ENCODE measurements around the gene ATP2B2. TPM values are rescaled to one million over a fixed set of nuclear protein-coding genes. Genes with fewer than 3 reads are reported as not detected.

Gene ATP2B2
- total RNA-seq, 2 experiments from 2014 or later = 0.06 TPM; not detected in 1

GRCh38 chr3:10374311-10374710 lies 131.1 kb downstream of the ATP2B2 start:
- Histone ChIP-seq H3K4me1 (ENCODE audit: insufficient read depth, low read length, poor library complexity, severe bottlenecking) (peaks cover 60% of the 10 kb centered on the region), H4K20me1 (ENCODE audit: insufficient read depth, low read length) (no peaks in the 10 kb centered on the region), H3K9me2 (ENCODE audit: insufficient read depth, low read length) (no peaks in the 10 kb centered on the region), H3K4me3 (ENCODE audit: low read depth, low read length, poor library complexity, severe bottlenecking) (no peak overlapping the region), H2AFZ (ENCODE audit: low read length) (no peak overlapping the region), H3K27ac (ENCODE audit: low read depth, low read length, poor library complexity, severe bottlenecking) (no peak overlapping the region), H3K36me3 (ENCODE audit: insufficient read depth, low read length) (peaks cover 9% of the 10 kb centered on the region; the same call in 1 of the 2 replicates), H3K9me3 (ENCODE audit: low read length) (no peaks in the 10 kb centered on the region), H3K79me2 (ENCODE audit: insufficient read depth, low read depth, low read length) (no peaks in the 10 kb centered on the region), H3K4me2 (ENCODE audit: low read length) (no peak overlapping the region)
- DNase-seq (ENCODE audit: low spot score) = no peak
- POLR2A ChIA-PET = interaction anchor here (0.5 kb wide), 1 partner anchor 416 kb away, joined by 5 read pairs; no protein-coding TSS in a partner anchor
- intact Hi-C loops (cut with micrococcal nuclease; ENCODE audit: unreplicated experiment) = no loop called here
- BruUV-seq (replicated peaks) = no TSS peak
- CTCF ChIA-PET (ENCODE audit: unreplicated experiment) = no interaction called here
- TF ChIP-seq EZH2phosphoT487 (IDR thresholded peaks at IDR 0.05; ENCODE audit: borderline replicate concordance, low read depth, low read length) (no peak), CTCF (conservative IDR thresholded peaks at IDR 0.05; ENCODE audit: low read length) (no peak)

- no peak overlapping the region for H3K4me3 ChIP-seq (ENCODE audit: low read depth, low read length, poor library complexity, severe bottlenecking)
- H2AFZ ChIP-seq (ENCODE audit: low read length) = no peak overlapping the region
- H3K9me2 ChIP-seq (ENCODE audit: insufficient read depth, low read length) = no peaks in the 10 kb centered on the region
- TF ChIP-seq EZH2phosphoT487 (IDR thresholded peaks at IDR 0.05; ENCODE audit: borderline replicate concordance, low read depth, low read length) = no peak
- TF ChIP-seq CTCF (conservative IDR thresholded peaks at IDR 0.05; ENCODE audit: low read length) = no peak
- ChIA-PET CTCF (ENCODE audit: unreplicated experiment) (no interaction called here), POLR2A (interaction anchor here (2.0 kb wide), 1 partner anchor 12 kb away, joined by 9 read pairs; no protein-coding TSS in a partner anchor)
- intact Hi-C loops (cut with micrococcal nuclease; ENCODE audit: unreplicated experiment) = no loop called here
- no peak overlapping the region for H3K27ac ChIP-seq (ENCODE audit: low read depth, low read length, poor library complexity, severe bottlenecking)
- no peaks in the 10 kb centered on the region for H4K20me1 ChIP-seq (ENCODE audit: insufficient read depth, low read length)
- H3K4me1 ChIP-seq (ENCODE audit: insufficient read depth, low read length, poor library complexity, severe bottlenecking) = peaks cover 59% of the 10 kb centered on the region
- no peaks in the 10 kb centered on the region for H3K79me2 ChIP-seq (ENCODE audit: insufficient read depth, low read depth, low read length)
- no peak for DNase-seq (ENCODE audit: low spot score)
- H3K36me3 ChIP-seq (ENCODE audit: insufficient read depth, low read length) = peaks cover 9% of the 10 kb centered on the region; the same call in 1 of the 2 replicates
- BruUV-seq (replicated peaks) = no TSS peak
- no peak overlapping the region for H3K4me2 ChIP-seq (ENCODE audit: low read length)
- H3K9me3 ChIP-seq (ENCODE audit: low read length) = no peaks in the 10 kb centered on the region
Measured at GRCh38 chr3:10373686-10374261, 131.6 kb downstream of the ATP2B2 start.

GRCh38 chr3:10371789-10372188 lies 133.6 kb downstream of the ATP2B2 start:
- H3K4me2 ChIP-seq (ENCODE audit: low read length) = no peak overlapping the region
- intact Hi-C loops (cut with micrococcal nuclease; ENCODE audit: unreplicated experiment) = no loop called here
- no peak overlapping the region for H3K27ac ChIP-seq (ENCODE audit: low read depth, low read length, poor library complexity, severe bottlenecking)
- H3K9me2 ChIP-seq (ENCODE audit: insufficient read depth, low read length) = no peaks in the 10 kb centered on the region
- ChIA-PET CTCF (ENCODE audit: unreplicated experiment) (interaction anchor here (0.7 kb wide), 1 partner anchor 18 kb away, joined by 3 read pairs; no protein-coding TSS in a partner anchor), POLR2A (no interaction called here)
- peaks cover 9% of the 10 kb centered on the region; the same call in 1 of the 2 replicates for H3K36me3 ChIP-seq (ENCODE audit: insufficient read depth, low read length)
- BruUV-seq (replicated peaks) = no TSS peak
- TF ChIP-seq CTCF (conservative IDR thresholded peaks at IDR 0.05; ENCODE audit: low read length) (no peak), EZH2phosphoT487 (IDR thresholded peaks at IDR 0.05; ENCODE audit: borderline replicate concordance, low read depth, low read length) (no peak)
- no peak overlapping the region for H3K4me3 ChIP-seq (ENCODE audit: low read depth, low read length, poor library complexity, severe bottlenecking)
- peaks cover 39% of the 10 kb centered on the region for H3K4me1 ChIP-seq (ENCODE audit: insufficient read depth, low read length, poor library complexity, severe bottlenecking)
- H4K20me1 ChIP-seq (ENCODE audit: insufficient read depth, low read length) = no peaks in the 10 kb centered on the region
- no peaks in the 10 kb centered on the region for H3K9me3 ChIP-seq (ENCODE audit: low read length)
- DNase-seq (ENCODE audit: low spot score) = no peak
- no peak overlapping the region for H2AFZ ChIP-seq (ENCODE audit: low read length)
- H3K79me2 ChIP-seq (ENCODE audit: insufficient read depth, low read depth, low read length) = no peaks in the 10 kb centered on the region
